Gastroesophageal sphincter (tissue), 4 donors: ENCODE measurements around the gene LOXHD1. TPM values are rescaled to one million over a fixed set of nuclear protein-coding genes. Genes with fewer than 3 reads are reported as not detected.

Experiments
- ATAC-seq: fragments of 150-250 bp; one replicate; pipeline ENCODE4 v1.9.1; 2016; ENCODE audit warnings: mild to moderate bottlenecking, moderate library complexity
- H3K27ac ChIP-seq, 4 donors: fragments of 200-600 bp; sonication (generic) in 3 of 4; 1 replicate in 3 of 4; 2 replicates in 1 of 4; pipeline ENCODE4 v1.5.1; 2016 to 2019
- H3K27me3 ChIP-seq: fragments of 200-600 bp; sonication (generic); one replicate; pipeline ENCODE4 v1.5.1; 2019
- H3K36me3 ChIP-seq, 2 donors: fragments of 200-600 bp; sonication (generic); one replicate each; pipeline ENCODE4 v1.5.1; 2019; ENCODE audit warnings: control low read depth in 1 of 2
- H3K4me1 ChIP-seq, 3 donors: fragments of 200-600 bp; sonication (generic); 1 replicate in 2 of 3; 2 replicates in 1 of 3; pipeline ENCODE4 v1.5.1; 2016 to 2019; ENCODE audit warnings: control low read depth in 2 of 3
- H3K4me3 ChIP-seq, 2 donors: fragments of 200-600 bp; sonication (generic); one replicate each; pipeline ENCODE4 v1.5.1; 2019; ENCODE audit warnings: mild to moderate bottlenecking in 1 of 2, moderate library complexity in 1 of 2
- H3K9me3 ChIP-seq, 3 donors: fragments of 200-600 bp; sonication (generic); one replicate each; pipeline ENCODE4 v1.5.1; 2017 to 2019; ENCODE audit warnings: control low read depth in 2 of 3
- CTCF ChIP-seq, 4 experiments: fragments of 200-600 bp in 2 of 4; fragments of 450-650 bp in 2 of 4; sonication (generic) in 1 of 4; IDR thresholded peaks; one replicate each; pipeline ENCODE4 v1.5.1; 2017 to 2019; ENCODE audit warnings: antibody characterized with exemption in 4 of 4, mild to moderate bottlenecking in 2 of 4, moderate library complexity in 2 of 4
- EP300 ChIP-seq: sonication (generic); formaldehyde crosslinking; IDR thresholded peaks from one replicate; pipeline ENCODE4 v1.6.1; 2017; ENCODE audit warnings: antibody characterized with exemption, mild to moderate bottlenecking
- POLR2A ChIP-seq, 2 donors: fragments of 450-650 bp; IDR thresholded peaks; one replicate each; pipeline ENCODE4 v1.6.1; 2017; ENCODE audit warnings: antibody characterized with exemption in 2 of 2, mild to moderate bottlenecking in 2 of 2, moderate library complexity in 1 of 2
- POLR2AphosphoS5 ChIP-seq: sonication (generic); formaldehyde crosslinking; IDR thresholded peaks from one replicate; pipeline ENCODE4 v1.6.1; 2017; ENCODE audit warnings: antibody characterized with exemption
- WGBS, 2 donors: methylation state at CpG; one replicate each; pipeline ENCODE4 v1.1.5; 2018; ENCODE audit warnings: low coverage in 1 of 2; 5-methylcytosine and 5-hydroxymethylcytosine counted together
- total RNA-seq, 4 donors: library from RNA; depleted of rRNA; stranded (reverse); fragments of >200 nt; gene quantifications; one replicate each; pipeline ENCODE4 v1.1.0, GENCODE V29; 2016

The LOXHD1 gene
- total RNA-seq, 4 donors from 2014 or later, result 0.15 to 0.27 TPM; not detected in 2

DNA sequence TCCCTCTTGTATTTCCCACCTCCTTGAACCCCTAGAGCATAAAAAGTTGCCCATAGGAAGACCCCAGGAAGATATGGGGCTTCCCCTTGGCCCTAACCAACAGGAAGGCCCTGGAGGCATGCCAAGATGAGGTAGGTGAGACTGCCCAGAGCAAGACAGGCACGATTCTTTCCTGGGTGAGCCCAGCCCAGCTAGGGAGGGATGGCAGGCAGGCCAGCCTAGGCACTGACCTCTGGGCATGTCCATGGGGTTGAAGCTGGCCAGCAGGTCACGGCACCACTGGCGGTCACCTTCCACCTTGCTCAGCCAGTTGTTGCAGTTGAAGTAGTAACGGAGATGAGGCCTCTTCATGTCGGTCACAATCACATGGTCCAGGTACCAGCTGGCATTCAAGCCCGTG is 17.6 kb downstream of the LOXHD1 start:
- Histone ChIP-seq H3K27ac (no peak overlapping the region), H3K4me3 (no peak overlapping the region), H3K36me3 (no peaks in the 10 kb centered on the region), H3K27me3 (peaks cover 5% of the 10 kb centered on the region), H3K4me1 (no peaks in the 10 kb centered on the region), H3K9me3 (no peaks in the 10 kb centered on the region)
- 93 to 100% methylated on average over 1 to 2 of the region's 6 CpGs for WGBS, 2 donors
- ATAC-seq, result no peak
- TF ChIP-seq EP300 (no peak), CTCF (IDR thresholded peaks at IDR 0.05) (no peak), POLR2AphosphoS5 (no peak)

DNA sequence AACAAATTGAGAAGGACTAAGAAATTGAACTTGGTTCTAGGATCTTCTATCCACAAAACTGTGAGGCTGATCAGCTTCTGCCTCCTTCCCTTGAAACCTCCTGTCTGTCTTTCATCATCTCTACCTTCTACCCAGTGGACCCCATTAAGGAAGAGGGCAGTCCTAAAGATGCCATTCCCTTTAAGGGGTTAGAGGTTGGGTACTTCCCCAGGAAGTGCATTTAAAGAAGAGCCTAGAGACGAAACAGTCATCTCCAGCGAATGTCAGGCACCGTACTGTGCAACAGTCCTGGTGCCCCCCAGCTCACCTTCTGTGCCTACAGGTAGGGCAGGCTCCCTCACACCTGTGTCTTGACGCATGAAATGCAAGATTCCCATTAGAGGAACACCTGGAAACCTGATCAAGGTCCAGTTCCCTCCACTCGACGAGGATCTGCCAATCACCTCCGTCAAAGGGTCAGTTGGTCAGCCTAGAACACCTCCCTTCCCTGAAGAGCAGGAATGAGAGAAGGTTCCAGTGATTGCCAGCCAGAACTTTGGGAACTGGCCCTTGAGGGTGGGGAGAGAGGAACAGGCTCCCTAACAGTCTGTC is 20.9 kb downstream of the LOXHD1 start:
- no peaks in the 10 kb centered on the region for H3K27me3 ChIP-seq
- no peak for ATAC-seq
- TF ChIP-seq EP300 (no peak), CTCF (IDR thresholded peaks at IDR 0.05) (no peak), POLR2AphosphoS5 (no peak), POLR2A (IDR thresholded peaks at IDR 0.05) (no peak)
- H3K36me3 ChIP-seq, result no peaks in the 10 kb centered on the region
- peaks cover 0 to 8% (median 0%) of the 10 kb centered on the region in 3 donors for H3K9me3 ChIP-seq
- no peaks in the 10 kb centered on the region for H3K4me1 ChIP-seq
- H3K4me3 ChIP-seq, result no peak overlapping the region
- no peak overlapping the region for H3K27ac ChIP-seq
- WGBS, 2 donors, result 92% methylated on average over 6 of the region's 7 CpGs; no CpG with 5 or more reads in 1 of the 2 donors

DNA sequence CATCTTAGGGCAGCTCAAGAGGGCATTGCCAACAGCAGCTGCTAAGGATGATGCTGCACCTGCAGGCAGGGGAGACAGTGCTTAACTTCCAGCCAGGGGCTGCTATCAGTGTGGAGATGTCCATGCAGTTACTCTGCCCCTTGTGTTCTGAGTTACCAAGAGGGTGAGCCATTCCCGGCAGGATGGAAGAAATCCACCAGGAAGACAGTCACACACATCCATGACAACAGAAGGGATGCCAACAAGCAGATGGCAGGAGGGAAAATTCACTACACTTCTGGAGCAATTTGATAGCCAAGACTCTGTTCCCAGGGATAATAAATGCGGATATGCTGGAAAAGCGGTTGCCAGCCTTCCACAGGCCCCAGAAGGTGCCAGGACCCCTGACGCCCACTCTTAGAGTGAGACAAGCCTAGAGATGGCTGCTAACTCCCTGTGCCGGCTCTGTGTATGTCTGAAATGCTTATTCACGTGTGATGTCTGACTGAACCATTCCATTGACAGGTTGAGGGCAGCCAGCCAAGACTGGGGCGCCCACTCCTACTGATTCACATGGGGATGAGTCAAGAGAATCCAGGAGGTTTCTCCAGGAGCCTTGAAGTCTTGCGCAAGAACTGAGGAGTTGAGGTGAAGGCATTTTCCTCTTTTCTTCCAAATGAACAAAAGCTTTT is 24.5 kb downstream of the LOXHD1 start:
- H3K9me3 ChIP-seq, result peaks cover 0 to 8% (median 0%) of the 10 kb centered on the region in 3 donors
- TF ChIP-seq EP300 (no peak), CTCF (IDR thresholded peaks at IDR 0.05) (no peak), POLR2A (IDR thresholded peaks at IDR 0.05) (no peak), POLR2AphosphoS5 (no peak)
- no peak overlapping the region for H3K4me3 ChIP-seq
- no peak overlapping the region for H3K27ac ChIP-seq
- no peaks in the 10 kb centered on the region for H3K36me3 ChIP-seq
- H3K27me3 ChIP-seq, result no peaks in the 10 kb centered on the region
- WGBS, 2 donors, result 78 to 94% methylated on average over 6 of the region's 8 CpGs
- H3K4me1 ChIP-seq, result no peaks in the 10 kb centered on the region
- ATAC-seq, result no peak

- no peak for TF ChIP-seq POLR2A (IDR thresholded peaks at IDR 0.05)
- TF ChIP-seq POLR2AphosphoS5, result no peak
- TF ChIP-seq EP300, result no peak
- no peak for TF ChIP-seq CTCF (IDR thresholded peaks at IDR 0.05)
- peaks cover 0 to 8% (median 0%) of the 10 kb centered on the region in 3 donors for H3K9me3 ChIP-seq
- no peak overlapping the region for H3K27ac ChIP-seq
- 43 to 71% methylated on average over 1 of the region's 3 CpGs for WGBS, 2 donors
- H3K4me1 ChIP-seq, result no peaks in the 10 kb centered on the region
- no peak overlapping the region for H3K4me3 ChIP-seq
- no peaks in the 10 kb centered on the region for H3K36me3 ChIP-seq
- H3K27me3 ChIP-seq, result no peaks in the 10 kb centered on the region
- ATAC-seq, result no peak
Observed at GRCh38 chr18:46630991-46631390, 26.0 kb downstream of the LOXHD1 start.

DNA sequence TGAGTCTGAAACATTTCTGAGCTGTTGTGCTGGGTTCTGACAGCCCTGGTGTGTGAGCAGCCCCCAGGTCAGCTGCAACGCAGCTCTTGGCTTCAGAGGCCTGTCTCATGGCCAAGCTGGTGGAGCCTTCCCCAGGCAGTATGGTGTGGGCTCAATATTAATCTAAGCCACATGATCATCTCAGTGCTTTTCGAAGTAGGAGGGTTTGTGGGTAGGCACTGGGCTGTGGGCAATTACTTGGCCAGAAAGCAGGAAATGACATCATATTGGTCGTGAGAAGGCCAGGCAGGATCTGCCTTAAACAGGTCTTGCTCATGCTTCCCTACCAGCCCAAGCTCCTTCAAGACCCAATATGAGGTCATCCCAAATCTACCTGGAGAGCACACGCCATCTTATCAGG is 26.9 kb downstream of the LOXHD1 start:
- ATAC-seq, result no peak
- Histone ChIP-seq H3K27me3 (peaks cover 6% of the 10 kb centered on the region), H3K27ac (no peak overlapping the region), H3K4me3 (no peak overlapping the region), H3K4me1 (no peaks in the 10 kb centered on the region), H3K36me3 (no peaks in the 10 kb centered on the region), H3K9me3 (peaks cover 0 to 8% (median 0%) of the 10 kb centered on the region in 3 donors)
- TF ChIP-seq CTCF (IDR thresholded peaks at IDR 0.05) (no peak), POLR2AphosphoS5 (no peak), EP300 (no peak), POLR2A (IDR thresholded peaks at IDR 0.05) (no peak)
- 50% methylated on average over 1 of the region's 4 CpGs; no CpG with 5 or more reads in 1 of the 2 donors for WGBS, 2 donors
